ENCODE results near the gene REP15.

DNA sequence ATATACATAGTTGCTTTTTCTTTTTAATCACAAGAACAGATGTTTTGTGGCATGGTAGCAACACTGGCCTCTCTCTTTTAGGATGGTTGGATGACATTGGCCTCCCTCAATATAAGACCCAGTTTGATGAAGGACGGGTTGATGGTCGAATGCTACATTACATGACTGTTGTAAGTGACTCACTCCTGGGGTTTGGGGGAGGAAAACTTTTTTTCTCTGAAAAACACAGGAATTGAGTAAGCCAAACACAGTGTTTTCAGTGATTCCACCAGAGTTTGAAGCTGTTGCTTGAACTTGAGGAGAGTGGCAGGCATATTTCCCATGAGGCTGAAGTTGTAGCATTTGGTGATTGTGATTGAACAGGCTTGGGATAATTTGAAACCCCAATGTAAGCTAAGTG is 13.7 kb upstream of the REP15 start:
- no peak for TF ChIP-seq MXI1 (IDR thresholded peaks at IDR 0.05; ENCODE audit: borderline replicate concordance, low read depth, low read length)
- TF ChIP-seq, protein P1, sequence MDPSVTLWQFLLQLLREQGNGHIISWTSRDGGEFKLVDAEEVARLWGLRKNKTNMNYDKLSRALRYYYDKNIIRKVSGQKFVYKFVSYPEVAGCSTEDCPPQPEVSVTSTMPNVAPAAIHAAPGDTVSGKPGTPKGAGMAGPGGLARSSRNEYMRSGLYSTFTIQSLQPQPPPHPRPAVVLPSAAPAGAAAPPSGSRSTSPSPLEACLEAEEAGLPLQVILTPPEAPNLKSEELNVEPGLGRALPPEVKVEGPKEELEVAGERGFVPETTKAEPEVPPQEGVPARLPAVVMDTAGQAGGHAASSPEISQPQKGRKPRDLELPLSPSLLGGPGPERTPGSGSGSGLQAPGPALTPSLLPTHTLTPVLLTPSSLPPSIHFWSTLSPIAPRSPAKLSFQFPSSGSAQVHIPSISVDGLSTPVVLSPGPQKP (IDR thresholded peaks at IDR 0.05; ENCODE audit: borderline replicate concordance, low read depth, low read length): no peak
- TF ChIP-seq, protein P2, sequence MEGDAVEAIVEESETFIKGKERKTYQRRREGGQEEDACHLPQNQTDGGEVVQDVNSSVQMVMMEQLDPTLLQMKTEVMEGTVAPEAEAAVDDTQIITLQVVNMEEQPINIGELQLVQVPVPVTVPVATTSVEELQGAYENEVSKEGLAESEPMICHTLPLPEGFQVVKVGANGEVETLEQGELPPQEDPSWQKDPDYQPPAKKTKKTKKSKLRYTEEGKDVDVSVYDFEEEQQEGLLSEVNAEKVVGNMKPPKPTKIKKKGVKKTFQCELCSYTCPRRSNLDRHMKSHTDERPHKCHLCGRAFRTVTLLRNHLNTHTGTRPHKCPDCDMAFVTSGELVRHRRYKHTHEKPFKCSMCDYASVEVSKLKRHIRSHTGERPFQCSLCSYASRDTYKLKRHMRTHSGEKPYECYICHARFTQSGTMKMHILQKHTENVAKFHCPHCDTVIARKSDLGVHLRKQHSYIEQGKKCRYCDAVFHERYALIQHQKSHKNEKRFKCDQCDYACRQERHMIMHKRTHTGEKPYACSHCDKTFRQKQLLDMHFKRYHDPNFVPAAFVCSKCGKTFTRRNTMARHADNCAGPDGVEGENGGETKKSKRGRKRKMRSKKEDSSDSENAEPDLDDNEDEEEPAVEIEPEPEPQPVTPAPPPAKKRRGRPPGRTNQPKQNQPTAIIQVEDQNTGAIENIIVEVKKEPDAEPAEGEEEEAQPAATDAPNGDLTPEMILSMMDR (conservative IDR thresholded peaks at IDR 0.05; ENCODE audit: low read depth, low read length): no peak
- no peak for TF ChIP-seq CEBPB (IDR thresholded peaks at IDR 0.05; ENCODE audit: low read depth, low read length)
- TF ChIP-seq BHLHE40 (IDR thresholded peaks at IDR 0.05; ENCODE audit: low read depth, low read length): no peak
- no peak for TF ChIP-seq NFE2L2 (IDR thresholded peaks at IDR 0.05; ENCODE audit: low read depth, low read length)
- no peak for TF ChIP-seq POLR2A (IDR thresholded peaks at IDR 0.05; ENCODE audit: low read depth, low read length)
- TF ChIP-seq SMC3 (IDR thresholded peaks at IDR 0.05; ENCODE audit: low read depth, low read length): no peak
- TF ChIP-seq FOS (IDR thresholded peaks at IDR 0.05; ENCODE audit: low read depth, low read length): 0 out of 2 replicates have a peak, but pooled peaks have one; percentile 33
- TF ChIP-seq RAD21 (IDR thresholded peaks at IDR 0.05; ENCODE audit: low read length): no peak
- TF ChIP-seq, protein P3, sequence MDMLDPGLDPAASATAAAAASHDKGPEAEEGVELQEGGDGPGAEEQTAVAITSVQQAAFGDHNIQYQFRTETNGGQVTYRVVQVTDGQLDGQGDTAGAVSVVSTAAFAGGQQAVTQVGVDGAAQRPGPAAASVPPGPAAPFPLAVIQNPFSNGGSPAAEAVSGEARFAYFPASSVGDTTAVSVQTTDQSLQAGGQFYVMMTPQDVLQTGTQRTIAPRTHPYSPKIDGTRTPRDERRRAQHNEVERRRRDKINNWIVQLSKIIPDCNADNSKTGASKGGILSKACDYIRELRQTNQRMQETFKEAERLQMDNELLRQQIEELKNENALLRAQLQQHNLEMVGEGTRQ (IDR thresholded peaks at IDR 0.05; ENCODE audit: low read depth, low read length): no peak
- no peak for TF ChIP-seq RFX5 (IDR thresholded peaks at IDR 0.05; ENCODE audit: low read depth, low read length)

Data from IMR-90 (cell line).